HG03575 (cell line): ENCODE data around the gene CACNB2.

Experiments used
- ATAC-seq: cut with Tn5 transposase; IDR thresholded peaks from one replicate; pipeline ENCODE4 v1.9.1; 2021; ENCODE audit not compliant: unreplicated experiment, insufficient number of reproducible peaks, low FRiP score; ENCODE audit errors: extremely low read depth

CACNB2 gene

DNA sequence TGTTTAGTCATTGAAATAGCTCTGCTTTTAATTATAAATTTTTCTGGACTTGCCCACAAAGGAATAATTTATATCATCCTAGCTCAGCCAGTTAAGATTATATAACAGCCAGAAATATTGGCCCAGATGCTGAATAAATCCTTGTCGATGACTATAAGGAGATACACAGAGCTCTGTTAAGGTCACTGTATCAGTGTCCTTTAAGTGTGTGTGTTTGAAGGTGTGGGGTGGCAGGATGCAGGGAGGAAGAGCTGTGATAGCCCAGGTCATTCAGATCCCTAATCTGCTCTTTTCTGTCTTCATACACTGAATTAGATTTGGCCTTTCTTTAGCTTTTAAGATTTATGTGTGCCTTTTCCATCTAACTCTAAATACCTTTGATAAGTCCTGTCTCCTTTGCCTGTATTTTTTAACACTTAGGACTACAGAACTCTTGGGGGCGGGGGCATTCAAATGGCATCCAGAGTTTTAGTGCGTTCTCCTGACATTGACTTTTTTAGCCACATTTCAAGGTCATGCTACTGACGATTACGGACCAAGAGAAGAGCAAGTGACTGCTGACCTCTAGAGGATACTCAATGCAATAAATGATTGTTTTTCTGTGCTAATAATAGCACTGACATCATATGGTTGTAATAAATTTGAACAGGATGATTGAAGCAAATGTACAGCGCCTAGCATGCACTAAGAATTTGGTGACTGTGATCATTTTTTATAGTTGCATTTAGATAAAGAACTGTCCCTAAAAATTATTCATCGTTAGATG is 172.3 kb downstream of the CACNB2 start:
- ATAC-seq = no peak

DNA sequence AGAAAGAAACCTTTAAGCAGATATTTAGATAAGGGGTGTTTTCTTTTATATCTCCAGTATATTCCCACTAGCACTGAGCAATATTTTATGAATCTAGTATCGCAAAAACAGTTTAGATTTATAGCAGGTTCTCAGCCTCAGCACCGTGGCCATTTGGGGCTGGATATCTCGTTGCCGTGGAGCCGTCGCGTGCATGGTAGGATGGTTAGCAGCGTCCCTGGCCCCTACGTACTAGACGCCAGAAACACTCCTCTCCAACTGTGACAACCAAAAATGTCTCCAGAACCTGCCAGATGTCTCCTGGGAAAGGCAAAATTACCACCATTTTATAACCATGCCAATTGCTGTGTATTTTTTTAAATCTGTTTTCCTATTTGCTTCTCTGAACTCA is 172.9 kb downstream of the CACNB2 start:
- no peak for ATAC-seq

DNA sequence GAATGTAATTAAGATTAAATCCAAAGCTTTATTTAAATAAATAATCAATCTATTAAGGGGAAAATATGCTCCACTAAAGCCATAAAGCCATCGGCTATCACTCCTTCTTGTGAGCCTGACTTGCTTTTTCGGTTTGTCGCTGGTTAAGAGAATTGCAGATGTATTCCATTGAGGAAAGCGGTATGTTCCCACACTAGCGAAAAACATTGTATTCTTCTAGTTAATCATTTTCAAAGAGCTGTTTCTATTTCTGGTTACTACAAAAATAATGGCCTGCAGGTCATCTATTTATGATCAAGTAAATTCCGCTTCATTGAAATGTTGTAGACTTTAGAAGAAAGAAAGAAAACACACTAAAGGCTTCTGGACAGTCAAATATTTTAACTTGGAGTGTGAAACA is 173.4 kb downstream of the CACNB2 start:
- ATAC-seq = no peak

DNA sequence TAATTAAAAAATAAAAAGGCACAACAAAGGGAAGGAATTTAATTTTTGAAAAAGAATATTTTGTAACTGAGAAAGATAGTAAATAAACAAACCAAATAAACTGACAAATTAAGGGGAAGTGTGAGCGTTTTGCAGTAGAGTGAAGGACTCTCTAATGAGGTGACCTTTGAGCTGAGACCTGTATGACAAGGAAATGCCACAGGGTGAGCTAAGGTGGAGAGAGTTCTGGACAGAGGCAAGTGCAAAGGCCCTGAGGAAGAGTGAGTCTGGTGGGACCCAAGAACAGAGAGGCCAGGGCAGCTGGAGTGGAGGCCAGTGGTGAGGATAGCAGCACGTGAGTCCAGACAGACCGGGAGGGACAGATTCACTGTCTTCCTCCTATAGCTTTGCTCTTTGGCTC is 179.4 kb downstream of the CACNB2 start:
- no peak for ATAC-seq

DNA sequence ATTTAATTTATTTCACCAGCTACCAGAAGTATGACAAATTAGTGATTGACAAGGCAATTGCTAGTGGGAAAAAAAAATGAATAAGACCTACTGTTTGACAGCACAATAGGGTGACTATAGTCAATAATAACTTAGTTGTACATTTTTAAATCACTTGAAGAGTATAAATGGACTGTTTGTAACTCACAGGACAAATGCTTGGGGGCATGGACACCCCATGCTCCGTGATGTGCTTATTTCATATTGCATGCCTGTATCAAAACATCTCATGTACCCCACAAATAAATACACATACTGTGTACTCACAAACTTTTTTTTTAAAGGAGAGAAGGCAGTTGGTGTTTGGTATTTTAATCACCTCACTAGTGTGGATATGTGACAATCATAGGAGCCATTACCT is 181.1 kb downstream of the CACNB2 start:
- ATAC-seq = no peak

DNA sequence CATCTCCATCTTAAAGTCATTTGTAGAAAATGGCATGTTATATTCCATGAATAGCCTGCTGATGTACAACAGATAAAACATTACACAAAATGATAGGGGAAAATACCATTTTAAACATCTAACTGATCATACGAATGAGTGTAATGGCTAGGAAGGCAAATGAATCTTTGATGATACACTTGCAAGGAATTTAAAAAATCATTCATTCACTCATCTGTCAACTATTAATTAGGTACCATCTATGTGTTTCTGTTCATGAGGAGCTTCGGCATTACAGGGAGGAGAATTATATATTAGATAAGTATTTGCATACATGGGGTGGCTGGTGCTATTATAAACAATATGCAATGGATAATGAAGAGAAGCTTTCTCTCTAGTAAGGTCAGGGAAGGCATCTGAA is 183.7 kb downstream of the CACNB2 start:
- no peak for ATAC-seq

DNA sequence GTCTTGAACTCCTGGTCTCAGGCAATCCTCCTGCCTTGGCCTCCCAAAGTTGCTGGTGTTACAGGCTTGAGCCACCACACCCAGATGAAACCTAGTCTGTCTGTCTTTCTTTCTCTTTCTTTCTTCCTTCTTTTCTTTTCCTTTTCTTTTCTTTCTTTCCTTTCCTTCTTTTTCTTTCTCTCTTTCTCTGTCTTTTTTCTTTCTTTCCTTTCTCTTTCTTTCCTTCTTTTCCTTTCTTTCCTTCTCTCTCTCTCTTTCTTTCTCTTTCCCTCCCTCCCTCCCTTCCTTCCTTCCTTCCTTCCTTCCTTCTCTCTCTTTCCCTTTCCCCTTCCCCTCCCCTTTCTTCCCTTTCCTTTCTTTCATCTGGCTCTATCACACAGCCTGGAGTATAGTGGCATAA is 185.2 kb downstream of the CACNB2 start:
- no peak for ATAC-seq

DNA sequence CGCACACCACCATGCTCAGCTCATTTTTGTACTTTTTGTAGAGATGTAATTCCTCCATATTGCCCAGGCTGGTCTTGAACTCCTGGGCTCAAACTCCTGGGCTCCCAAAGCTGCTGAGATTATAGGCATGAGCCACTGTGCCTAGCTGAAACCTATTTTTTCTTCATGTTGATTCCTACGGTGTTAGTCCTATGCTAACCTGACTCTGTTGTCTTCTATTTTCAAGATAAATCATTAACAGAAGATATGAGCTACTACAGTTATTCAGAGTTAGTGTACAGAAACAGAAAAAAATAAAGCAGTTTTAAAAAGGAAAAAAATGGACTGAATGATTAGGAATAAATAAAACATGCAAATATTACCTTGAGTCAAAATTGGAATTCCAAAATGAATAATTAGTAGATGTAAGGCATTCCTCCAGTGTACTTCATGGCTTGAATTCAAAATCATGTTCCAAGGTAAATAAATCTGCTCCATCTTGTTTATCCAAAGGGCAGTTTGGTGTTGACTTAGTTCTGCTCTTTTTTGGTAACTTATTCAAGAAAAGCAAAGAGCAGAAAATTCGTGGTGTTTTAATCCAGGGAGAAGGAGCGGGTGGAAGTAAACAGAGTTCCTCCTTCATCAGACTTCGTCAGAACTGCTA is 185.8 kb downstream of the CACNB2 start:
- ATAC-seq = no peak

DNA sequence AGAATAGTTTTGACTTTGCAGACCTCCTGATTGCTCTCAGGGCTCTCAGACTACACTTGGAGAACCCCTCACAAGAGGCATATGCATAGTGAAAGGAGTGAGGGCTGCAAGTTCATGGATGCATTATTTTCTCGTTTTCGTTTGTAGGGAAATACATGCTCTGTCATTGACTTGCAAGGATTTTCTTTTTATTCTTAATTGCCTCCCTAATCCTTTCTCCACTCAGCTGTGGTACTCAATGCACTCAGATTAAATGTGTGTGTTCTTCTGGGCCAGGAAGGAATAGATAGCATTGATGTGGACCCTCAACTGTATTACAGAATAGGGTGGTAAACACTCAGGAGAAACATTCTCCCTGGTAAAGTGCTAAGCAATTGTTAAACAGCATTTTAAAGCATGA is 188.7 kb downstream of the CACNB2 start:
- ATAC-seq = no peak

DNA sequence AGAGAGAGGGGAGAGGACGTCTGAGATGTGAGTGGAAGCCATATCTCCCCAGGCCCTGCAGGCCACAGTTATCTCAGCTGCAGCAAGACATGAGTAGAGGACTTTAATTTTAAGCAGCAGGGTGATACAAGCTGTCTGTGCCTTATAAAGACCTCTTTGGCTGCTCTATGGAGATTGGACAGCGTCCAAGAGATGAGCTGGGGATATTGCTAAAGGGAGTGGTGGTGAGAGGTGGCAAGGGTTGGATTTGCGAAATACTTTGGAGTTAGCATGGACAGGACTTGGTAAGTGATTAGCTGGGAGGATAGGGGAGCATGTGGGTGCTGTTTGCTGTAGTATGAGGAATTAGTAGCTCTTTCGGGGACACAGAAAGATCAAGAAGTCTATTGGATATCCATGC is 191.8 kb downstream of the CACNB2 start:
- ATAC-seq = no peak

DNA sequence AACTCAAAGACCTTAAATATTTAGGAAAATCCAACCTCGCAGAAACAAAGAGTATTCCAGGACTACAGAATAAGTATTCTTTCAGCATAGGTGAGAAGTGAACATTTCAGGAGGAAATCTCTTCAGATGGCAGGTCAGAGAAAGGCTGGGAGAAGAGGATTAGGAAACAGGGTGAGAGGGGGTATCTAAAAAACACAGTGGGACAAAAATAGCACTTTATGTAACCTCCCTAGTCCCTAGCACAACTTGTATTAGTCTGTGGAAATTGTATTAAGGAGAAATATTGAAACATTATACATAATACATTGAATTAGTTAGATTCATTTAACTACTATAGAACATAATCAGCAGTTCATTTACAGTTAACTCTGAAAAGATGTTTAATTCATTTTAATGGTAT is 192.3 kb downstream of the CACNB2 start:
- ATAC-seq = no peak

DNA sequence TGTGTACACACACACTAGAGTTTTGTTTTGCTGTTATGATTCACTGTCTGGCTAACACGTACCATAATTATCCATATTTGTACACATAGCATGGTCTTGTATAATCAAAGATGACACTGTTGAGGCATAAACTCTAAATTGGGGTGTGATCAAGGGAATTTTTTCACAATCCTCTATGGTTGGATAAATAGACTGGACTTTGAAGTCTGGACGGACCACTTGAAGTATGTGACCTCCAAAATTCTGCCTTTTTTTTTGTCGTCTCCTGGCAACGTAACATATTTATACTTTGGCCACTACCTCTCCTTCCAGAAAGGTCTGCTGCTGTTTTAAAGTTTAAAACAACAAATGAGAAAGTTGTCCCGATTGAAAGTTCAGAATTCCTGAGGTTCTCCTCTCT is 193.4 kb downstream of the CACNB2 start:
- ATAC-seq = no peak

DNA sequence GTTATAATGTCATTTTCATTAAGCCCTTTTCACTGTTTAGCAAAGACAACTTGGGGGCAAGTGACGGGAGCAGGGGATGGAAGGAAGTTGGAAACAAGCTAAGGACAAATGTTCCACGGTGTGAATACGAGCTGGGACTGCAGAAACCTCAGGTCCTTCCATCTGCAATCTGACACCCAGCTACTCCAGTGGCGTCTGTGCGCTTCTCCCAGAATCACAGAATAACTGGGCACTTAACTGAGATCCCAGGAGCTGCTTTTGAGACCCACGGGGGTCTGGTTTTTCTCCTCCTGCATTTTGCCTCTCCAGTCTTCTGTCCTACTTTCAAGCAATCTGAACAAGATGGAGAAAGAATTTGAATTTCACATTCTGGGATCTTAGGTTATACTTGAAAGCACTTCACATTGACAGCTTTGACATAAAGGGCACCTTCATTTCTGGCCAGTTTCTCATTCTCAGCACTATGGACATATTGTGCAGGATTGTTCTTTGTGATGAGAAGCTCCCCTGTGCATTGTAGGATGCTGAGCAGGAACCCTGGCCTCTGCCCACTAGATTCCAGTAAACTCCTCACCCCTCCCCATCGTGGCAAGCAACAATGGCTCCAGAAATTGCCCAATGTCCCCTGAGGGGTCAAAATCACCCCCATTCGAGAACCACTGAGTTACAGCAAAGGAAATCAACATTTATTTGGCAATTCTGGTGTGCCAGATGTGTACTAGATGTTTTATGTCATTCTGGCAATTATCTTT is 194.1 kb downstream of the CACNB2 start:
- no peak for ATAC-seq

DNA sequence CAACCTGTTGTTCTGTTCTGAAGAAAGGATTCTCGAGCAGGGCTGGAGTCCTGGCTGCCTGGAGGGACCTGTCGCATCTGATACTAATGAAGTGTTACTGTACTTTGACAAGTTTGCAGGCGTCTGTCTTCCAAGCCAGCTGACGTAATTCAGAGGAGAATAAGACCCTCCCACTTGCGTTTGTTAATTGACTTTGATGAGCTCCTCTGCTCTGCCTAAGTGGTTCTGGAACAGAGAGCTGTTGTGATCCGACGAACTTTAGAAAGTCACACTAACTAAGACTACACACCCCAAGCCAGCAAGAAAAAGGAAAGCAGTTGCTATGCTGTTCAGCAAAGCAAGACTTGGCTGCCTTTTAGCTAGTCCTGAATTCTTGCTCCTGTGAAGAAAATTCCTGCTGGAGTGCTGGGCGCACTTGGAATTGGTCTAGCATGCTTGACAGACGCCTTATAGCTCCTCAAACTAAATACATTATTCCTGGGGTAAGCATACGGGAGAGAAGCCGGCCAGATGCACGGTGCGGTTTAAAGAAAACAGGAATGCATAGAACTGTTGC is 200.3 kb downstream of the CACNB2 start:
- ATAC-seq = no peak

DNA sequence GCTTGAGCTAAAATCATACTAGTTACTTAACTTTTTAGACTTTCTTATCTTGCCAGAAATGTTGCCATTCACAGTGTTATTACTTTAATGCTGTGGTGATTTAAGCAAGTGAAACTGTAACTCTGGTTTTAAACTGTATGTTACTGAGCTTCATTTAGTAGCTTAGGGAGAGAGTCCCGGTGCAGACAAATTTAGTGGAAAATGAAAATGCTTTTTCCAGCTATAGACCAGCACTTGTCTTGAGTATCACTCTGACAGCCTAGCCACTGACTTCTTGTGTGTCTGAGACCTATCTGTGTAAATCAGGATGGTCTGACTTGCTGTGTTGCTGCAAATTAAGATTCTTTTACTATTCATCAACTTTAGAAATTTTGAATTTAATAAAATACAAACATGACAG is 200.8 kb downstream of the CACNB2 start:
- no peak for ATAC-seq

DNA sequence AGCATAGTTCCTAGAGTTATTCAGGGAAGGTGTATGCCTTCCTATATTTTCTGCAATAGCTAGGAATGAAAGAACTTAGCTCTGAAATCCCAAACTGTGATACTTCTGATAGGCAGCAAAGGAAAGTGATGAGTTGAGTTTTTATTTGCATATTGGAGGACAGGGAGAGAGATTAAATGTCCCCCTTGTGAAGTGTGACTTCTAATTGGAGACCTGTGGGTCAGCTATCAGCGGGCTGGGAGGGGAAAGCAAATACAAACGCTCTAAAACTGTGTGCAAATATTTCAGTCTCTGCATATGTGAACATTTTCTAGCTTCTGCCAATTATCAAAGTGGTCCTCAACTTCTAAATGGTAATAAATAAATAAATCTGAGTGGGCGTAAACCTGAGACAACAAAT is 203.3 kb downstream of the CACNB2 start:
- no peak for ATAC-seq

DNA sequence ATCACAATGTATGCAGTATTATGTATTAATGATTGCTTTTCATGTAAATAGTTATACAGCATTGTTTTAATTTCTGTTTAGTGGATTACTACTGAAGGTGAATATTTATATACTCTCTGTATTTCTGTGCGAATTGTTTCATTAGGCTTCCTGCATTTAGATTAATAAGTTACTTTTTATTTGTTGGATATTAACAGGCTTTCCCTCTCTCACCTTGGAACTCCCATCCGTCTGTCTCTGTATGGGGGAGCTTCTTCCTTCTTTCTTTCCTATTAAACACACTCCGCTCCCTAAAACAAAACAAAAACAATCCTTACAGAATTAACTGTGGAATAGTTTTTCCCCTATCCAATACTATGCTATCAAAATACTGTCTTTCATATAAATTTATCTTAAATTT is 205.1 kb downstream of the CACNB2 start:
- no peak for ATAC-seq

DNA sequence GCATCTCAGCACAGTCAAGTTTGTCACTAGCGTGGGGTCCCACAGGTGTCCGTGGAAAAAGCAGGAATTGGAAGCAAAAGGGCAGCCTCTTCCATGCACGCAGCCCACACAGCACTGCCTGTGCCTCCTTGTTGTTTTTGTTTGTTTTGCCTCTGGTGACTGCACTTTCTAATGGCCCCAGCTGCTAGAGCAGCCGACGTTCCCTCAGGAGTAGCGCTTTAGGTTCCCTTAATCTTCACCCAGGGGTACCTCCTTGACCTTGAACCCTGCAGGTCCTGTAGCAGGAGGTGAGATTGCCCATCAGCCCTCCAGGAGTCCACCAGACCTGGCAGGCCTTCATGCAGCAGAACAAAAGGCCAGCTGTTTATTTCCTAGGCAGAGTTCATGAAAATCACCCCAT is 210.1 kb downstream of the CACNB2 start:
- no peak for ATAC-seq

DNA sequence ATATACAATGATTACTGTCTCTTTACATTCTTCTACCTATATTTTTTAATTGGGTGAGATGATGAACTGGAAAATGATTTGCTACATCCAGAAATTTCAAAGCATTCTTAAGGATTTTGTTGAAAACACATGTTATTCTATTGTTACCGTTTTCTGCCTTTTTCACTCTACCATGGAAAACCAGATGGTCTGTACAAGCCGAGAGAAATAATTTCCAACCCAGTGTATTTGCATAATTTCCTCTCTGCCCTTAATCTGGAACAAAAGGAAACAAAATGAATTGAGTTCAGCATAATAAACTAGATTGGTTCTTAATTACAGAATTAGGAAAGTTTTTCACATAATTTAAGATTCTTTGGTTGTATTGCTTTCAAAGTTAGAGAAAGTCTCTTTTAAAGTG is 211.2 kb downstream of the CACNB2 start:
- ATAC-seq = no peak

DNA sequence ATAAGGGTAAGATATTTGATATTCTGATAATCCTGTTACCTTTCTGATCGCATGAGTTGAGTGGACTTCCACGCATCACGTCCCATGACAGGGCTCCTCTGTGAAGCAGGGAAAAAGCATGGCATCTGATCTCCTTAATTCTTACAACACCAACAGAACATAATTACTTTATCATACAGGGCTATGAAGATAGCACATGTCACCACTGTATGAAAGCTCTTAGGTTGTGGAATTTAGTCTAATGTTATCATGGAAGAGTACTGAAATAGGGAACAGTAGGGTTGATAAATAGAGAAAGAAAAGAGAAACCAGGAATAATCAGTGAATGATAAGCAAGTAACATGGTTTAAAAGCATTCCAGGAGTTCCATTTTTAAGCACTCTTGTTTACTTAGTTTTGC is 212.0 kb downstream of the CACNB2 start:
- ATAC-seq = no peak
